ENCODE measurements around the gene GJE1.
"Not testable (repeated sequence)": the region's sequence is repeated elsewhere in the genome, so short reads cannot be mapped to it uniquely, and the experiment has no call there.

The GJE1 gene

DNA sequence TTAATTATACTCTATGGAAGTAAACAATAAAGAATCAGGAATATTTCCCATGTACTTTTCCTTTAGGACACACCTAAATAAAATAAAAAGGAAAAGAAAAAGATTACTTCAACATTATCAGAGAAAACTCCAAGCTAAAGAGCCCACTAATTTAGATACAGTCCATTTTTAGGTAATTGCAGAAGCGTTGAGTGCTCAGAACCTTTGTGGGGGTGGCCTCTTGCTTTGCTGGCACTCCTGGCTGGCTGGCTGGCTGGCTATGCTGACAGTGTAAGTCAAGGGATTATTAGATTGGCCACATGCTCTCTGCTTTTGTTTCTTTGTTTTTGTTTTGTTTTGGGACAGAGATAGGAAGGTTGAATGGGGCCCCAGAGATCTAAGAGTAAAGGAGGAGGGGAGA is at the start of gene GJE1:
GJE1 (plus strand) TSS at position 301 of the 400 bp plus-strand sequence. CDS start 234 bp downstream, outside the sequence.
- DNase-seq = no peak

- DNase-seq = no peak
These were observed 44.5 kb upstream of the GJE1 start for GRCh38 chr6:142087950-142088857.

GRCh38 chr6:142088858-142089216 is 43.9 kb upstream of the GJE1 start:
- no peak for DNase-seq

DNA sequence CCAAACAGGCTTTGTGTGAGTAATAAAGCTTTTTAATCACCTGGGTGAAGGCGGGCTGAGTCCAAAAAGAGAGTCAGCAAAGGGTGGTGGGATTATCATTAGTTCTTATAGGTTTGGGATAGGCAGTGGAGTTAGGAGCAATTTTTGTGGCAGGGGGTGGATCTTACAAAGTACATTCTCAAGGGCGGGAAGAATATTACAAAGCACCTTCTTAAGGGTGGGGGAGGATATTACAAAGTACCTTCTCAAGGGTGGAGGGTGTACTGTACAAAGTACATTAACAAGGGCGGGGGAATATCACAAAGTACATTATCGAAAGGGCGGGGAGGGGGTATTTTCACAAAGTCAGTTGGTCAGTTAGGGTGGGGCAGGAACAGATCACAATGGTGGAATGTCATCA is 27.9 kb upstream of the GJE1 start:
- DNase-seq = not testable (repeated sequence)

DNA sequence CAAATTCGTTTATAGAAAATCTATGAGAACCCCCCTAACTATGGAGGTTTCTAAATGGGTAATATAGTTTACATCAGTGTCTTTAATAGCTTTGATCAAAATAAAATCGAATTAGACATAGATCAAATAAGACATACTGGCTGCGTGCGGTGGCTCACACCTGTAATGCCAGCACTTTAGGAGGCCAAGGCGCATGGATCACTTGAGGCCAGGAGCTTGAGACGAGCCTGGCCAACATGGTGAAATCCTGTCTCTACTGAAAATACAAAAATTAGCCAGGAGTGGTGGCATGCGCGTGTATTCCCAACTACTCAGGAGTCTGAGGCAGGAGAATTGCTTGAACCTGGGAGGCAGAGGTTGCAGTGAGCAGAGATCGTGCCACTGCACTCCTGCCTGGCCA is 21.9 kb upstream of the GJE1 start:
- DNase-seq = not testable (repeated sequence)

- DNase-seq = peak; percentile 68
These were observed 20.2 kb upstream of the GJE1 start for GRCh38 chr6:142112451-142113061.

DNA sequence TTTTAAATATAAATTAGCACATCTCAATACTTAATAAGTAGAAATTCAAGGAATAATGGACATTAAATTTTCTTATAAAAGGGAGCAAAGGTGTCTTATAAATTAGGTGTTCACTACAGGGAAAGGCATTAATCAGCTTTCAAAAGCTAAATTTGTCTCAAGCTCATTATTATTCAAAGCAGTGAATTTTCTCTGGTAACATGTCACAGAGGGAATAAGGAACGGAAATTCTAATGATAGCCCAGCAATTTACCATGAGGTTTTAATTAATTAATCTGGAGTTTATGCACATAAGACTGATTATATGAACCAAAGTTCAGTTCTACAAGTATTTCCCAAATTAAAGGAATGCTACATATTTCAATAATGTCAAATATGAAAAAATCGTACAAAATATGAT is 15.4 kb upstream of the GJE1 start:
- DNase-seq = no peak

DNA sequence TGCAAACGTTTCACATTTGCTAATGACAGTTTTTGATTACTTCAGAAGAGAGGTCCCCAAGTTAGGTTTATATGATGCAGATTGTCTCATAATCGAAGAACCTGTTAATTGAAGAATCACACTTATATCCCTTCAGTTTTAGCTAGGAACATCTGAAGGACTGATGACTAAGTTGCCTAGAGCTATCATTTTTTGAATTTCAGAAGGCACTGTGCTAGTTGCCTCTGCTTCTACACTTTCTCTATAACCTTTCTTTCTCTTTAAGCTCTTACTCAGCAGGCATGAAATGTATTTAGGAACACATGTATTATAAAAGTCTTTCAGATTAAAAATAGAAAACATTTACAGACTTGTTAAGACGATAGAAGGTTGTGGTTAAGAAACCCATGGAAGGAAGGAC is 14.4 kb upstream of the GJE1 start:
- DNase-seq = no peak

GRCh38 chr6:142118925-142119324 is 13.8 kb upstream of the GJE1 start:
- DNase-seq = no peak

DNA sequence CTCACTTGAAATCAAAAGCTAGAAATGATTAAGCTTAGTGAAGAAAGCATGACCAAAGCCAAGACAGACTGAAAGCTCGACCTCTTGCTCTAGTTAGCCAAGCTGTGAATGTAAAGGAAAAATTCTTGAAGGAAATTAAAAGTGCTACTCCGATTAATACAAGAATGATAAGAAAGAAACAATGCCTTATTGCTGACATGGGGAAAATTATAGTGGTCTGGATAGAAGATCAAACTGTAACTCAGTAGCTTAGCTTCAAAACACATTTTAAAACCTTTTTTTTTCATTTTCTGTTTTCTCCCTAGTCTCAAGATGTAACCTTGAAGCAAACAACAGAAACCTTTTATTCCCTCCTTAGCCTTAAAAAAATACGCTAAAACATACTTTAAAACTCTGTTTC is 11.4 kb upstream of the GJE1 start:
- DNase-seq = no peak

DNA sequence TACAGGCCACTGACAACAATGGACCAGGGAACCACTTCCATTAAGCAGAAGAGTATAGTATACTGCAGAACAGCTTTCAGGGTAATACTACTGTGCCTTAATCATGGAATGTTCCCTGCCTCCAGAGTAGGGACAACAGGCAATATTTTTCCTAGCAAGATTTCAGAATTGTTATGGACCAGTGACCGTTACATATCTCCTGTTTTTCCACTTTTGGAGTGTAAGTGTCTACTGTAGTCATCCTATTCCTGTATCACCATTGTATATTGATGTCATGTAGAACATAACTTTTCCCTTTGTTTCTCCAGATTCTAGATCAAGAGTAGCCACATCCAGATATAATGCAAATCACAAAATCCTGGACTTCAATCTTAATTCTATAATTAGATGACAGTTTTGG is 1.9 kb upstream of the GJE1 start:
- DNase-seq = no peak

GRCh38 chr6:142138876-142139275 is 6.2 kb downstream of the GJE1 start:
- no peak for DNase-seq

DNA sequence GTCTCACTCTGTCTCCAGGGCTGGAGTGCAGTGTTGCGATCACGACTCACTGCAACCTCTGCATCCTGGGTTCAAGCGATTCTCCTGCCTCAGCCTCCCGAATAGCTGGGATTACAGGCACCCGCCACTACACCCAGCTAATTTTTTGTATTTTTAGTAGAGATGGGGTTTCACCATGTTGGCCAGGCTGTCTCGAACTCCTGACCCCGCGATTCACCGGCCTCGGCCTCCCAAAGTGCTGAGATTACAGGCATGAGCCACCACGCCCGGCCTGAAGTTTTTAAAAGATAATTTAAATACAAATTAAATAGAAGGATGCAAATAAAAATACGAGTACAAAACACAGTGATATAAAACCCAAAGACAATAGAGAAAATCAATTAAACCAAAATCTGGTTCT is 8.8 kb downstream of the GJE1 start:
- not testable (repeated sequence) for DNase-seq

DNA sequence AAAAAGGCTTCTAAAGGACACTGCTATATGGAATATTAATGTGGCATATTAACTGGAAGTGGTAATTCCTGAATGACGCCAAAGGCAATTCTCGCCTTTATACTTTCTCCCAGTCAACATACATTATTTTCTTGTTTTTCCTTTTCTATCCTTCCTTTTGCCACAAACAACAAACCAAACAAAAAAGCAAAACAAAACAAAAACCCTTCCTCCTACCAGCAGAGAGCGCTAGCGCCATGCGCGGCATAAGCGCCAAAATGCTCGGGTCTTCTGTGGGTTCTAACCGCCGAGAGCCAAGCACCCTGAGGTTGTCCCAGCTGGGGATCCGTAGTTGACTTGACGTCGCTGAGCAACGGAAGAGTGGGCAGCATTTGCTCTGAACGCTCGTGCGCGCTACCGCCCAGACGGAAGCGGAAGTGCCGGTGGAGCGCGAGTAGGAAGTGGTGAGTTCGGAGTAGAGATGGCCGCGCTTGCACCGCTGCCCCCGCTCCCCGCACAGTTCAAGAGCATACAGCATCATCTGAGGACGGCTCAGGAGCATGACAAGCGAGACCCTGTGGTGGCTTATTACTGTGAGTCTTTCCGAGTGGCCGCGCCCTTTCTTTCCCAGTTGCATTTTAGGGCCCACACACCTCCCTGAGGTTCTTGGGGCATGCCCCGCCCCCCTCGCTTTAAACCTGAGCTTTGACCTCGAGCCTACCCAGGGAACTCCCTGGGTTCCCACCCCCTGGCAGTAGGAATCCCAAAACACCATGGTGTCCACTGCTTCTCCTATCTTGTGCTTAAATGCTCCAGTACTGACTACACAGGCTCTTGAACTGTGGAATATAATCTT is 14.3 kb downstream of the GJE1 start, which contains the start of the genes NMBR and VTA1:
NMBR (minus strand) TSS at position 295 of the 835 bp plus-strand sequence. CDS start 58,464 bp downstream, outside the sequence.
VTA1 (plus strand) TSS at position 436 of the 835 bp plus-strand sequence; CDS start at position 461, 25 bp downstream.
- DNase-seq = peak; percentile 98

GRCh38 chr6:142152746-142153145 is 20.0 kb downstream of the GJE1 start:
- no peak for DNase-seq

DNA sequence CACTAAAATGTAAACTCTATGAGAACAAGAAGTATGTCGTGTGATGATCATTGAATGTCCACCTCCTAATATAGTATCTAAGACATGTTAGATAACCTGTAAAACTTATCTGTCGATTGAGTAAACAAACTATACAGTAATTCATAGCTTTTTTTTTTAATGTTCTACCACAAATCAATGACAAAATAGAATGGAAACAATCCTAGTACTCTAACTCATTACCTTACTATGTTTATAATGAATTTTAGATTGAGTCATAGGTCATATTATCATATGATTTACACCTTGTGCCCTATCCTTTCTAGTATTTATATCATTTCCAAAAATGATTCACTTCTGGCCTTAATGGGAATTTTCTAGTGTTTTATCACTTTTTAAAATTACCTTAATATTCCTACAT is 20.5 kb downstream of the GJE1 start:
- DNase-seq = no peak

- no peak for DNase-seq
These were observed 21.6 kb downstream of the GJE1 start for GRCh38 chr6:142154336-142154735.

DNA sequence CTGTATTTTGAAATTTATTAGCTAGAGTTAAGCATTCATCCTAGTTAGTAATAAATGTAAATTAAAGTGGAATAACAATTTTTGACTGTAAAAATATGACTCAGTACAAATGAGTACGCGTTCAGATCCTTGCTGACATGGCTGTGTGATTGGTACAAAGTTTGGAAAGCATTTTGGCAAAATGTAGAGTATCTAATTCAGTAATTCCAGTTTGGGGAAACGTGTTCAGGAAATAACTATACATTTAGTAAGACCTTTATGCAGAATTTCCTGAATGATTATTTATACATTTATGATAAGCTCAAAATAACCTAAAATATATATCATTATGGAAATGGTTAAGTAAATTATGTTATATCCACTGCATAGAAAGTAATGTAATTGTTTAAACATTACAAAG is 22.4 kb downstream of the GJE1 start:
- no peak for DNase-seq

GRCh38 chr6:142155895-142156757 is 23.4 kb downstream of the GJE1 start:
- DNase-seq = peak; percentile 26

- not testable (repeated sequence) for DNase-seq
These were observed 24.0 kb downstream of the GJE1 start for GRCh38 chr6:142156758-142157068.

- DNase-seq = no peak
These were observed 30.1 kb downstream of the GJE1 start for GRCh38 chr6:142162780-142163179.

- no peak for DNase-seq
These were observed 32.5 kb downstream of the GJE1 start for GRCh38 chr6:142165227-142165626.
